Measurements from ENCODE around the gene TRPM6.

DNA sequence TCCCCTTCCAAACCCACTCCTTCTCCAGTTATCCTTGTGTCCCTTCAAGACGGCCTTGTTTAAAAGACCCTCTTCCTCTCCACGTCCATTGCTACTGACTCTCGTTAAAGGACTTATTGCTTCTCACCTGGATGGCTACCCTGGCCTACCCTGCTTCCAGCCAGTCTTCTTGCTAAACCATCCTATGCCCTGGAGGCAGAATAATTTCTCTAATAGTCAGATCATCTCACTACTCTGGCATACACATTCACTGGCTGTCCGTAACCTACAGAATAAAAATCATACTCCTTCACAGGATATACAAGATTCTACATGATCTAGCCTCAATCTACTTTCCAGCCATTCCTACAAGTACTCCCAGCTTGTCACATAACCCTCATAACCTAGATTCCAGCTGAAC is 92.6 kb downstream of the TRPM6 start:
- TF ChIP-seq, protein P1, sequence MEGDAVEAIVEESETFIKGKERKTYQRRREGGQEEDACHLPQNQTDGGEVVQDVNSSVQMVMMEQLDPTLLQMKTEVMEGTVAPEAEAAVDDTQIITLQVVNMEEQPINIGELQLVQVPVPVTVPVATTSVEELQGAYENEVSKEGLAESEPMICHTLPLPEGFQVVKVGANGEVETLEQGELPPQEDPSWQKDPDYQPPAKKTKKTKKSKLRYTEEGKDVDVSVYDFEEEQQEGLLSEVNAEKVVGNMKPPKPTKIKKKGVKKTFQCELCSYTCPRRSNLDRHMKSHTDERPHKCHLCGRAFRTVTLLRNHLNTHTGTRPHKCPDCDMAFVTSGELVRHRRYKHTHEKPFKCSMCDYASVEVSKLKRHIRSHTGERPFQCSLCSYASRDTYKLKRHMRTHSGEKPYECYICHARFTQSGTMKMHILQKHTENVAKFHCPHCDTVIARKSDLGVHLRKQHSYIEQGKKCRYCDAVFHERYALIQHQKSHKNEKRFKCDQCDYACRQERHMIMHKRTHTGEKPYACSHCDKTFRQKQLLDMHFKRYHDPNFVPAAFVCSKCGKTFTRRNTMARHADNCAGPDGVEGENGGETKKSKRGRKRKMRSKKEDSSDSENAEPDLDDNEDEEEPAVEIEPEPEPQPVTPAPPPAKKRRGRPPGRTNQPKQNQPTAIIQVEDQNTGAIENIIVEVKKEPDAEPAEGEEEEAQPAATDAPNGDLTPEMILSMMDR (IDR thresholded peaks at IDR 0.05): no peak
- no peak for TF ChIP-seq ZFX (IDR thresholded peaks at IDR 0.05; ENCODE audit: borderline replicate concordance)

All from 22Rv1 (cell line).